ENCODE results near the gene NCR2.
"Not testable (repeated sequence)": the region's sequence is repeated elsewhere in the genome, so short reads cannot be mapped to it uniquely, and the experiment has no call there.

NCR2 gene, protein sequence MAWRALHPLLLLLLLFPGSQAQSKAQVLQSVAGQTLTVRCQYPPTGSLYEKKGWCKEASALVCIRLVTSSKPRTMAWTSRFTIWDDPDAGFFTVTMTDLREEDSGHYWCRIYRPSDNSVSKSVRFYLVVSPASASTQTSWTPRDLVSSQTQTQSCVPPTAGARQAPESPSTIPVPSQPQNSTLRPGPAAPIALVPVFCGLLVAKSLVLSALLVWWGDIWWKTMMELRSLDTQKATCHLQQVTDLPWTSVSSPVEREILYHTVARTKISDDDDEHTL

DNA sequence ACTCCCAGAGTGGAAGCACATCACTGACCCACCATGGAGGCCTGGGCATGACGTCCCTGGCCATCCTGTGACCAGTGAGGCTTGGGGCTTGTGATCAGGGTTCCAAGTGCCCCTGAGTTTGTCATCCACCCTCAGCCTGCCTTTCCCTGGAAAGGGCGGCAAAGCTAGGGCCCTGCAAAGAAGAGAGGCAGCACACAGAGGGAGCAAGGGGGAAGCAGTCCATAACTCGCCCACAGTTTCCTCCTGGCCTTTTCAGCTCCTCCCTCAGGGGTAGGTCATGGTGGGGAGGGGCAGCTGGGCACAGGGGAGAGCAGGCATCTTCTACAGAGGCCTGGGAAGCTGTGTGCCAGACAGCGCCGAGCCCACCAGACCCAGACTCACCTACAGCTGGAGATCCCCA, at the start of gene NCR2:
NCR2 (plus strand) TSS at position 313 of the 400 bp plus-strand sequence. CDS start 269 bp downstream, outside the sequence.
- Histone ChIP-seq H3K27me3 (ENCODE audit: insufficient read depth, low read length) (peaks cover 83% of the 10 kb centered on the region), H3K4me3 (ENCODE audit: low read depth, low read length) (no peak within 1 kb of the TSS), H2AFZ (ENCODE audit: low read length, unreplicated experiment) (no peak within 1 kb of the TSS), H3K79me2 (ENCODE audit: control insufficient read depth, insufficient read depth, low read length, unreplicated experiment) (no peaks in the 10 kb centered on the region), H3K4me1 (ENCODE audit: control insufficient read depth, insufficient read depth, low read length, unreplicated experiment) (no peaks in the 10 kb centered on the region), H3K27ac (ENCODE audit: low read depth, low read length) (no peak within 1 kb of the TSS), H3K36me3 (ENCODE audit: insufficient read depth, low read length) (no peaks in the 10 kb centered on the region)

- H3K4me1 ChIP-seq (ENCODE audit: control insufficient read depth, insufficient read depth, low read length, unreplicated experiment), result peaks cover 16% of the 10 kb centered on the region
- H3K27ac ChIP-seq (ENCODE audit: low read depth, low read length), result peak within 1 kb of the TSS; percentile 91
Measured at GRCh38 chr6:41286544-41287346, 48.7 kb upstream of the NCR2 start, which contains the start of gene TREM1. Gene TREM1, minus strand, starts transcription at chr6:41286682. Its CDS starts 27 bp downstream, at chr6:41286655.

DNA sequence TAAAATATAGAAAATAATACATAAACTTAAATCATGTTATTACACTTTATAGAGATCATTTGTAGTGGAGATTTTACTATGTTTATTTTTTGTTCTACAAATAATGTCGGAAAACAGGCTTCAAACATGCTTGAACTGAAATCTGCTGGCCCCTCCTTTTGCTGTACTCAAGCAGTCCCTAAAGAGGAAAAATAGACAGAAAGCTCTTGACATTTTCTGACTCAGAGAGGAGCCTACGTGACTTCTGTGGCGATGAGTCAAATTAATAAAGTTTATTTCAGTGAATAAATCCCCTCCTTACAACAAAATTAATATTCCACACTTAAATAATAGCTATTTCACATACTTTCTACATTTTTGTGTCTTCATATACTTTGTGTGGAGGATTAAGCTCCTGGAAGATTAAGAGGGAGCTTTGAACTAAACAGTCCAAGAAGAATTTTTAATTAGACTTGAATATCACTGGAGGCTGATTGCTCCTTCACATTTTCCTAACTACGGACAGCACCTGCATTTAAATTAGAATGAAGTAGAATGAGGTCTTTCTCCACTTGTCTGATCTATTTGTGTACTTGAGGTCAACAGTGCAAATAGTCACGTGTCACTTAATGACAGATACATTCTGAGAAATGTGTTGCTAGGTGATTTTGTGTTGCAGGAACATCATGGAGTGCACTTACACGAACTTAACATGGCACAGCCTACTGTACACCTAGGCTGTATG, 47.2 kb upstream of the NCR2 start:
- H2AFZ ChIP-seq (ENCODE audit: low read length, unreplicated experiment), result peak overlapping the region; percentile 7
- no peak overlapping the region for H3K4me3 ChIP-seq (ENCODE audit: low read depth, low read length)
- no peaks in the 10 kb centered on the region for H3K36me3 ChIP-seq (ENCODE audit: insufficient read depth, low read length)
- H3K4me1 ChIP-seq (ENCODE audit: control insufficient read depth, insufficient read depth, low read length, unreplicated experiment), result peaks cover 16% of the 10 kb centered on the region
- peaks cover 10% of the 10 kb centered on the region for H3K27me3 ChIP-seq (ENCODE audit: insufficient read depth, low read length)
- no peaks in the 10 kb centered on the region for H3K79me2 ChIP-seq (ENCODE audit: control insufficient read depth, insufficient read depth, low read length, unreplicated experiment)
- peak overlapping the region; percentile 91 for H3K27ac ChIP-seq (ENCODE audit: low read depth, low read length)

More at GRCh38 chr6:41286544-41287346, 48.7 kb upstream of the NCR2 start, which contains the start of gene TREM1:
- no peaks in the 10 kb centered on the region for H3K36me3 ChIP-seq (ENCODE audit: insufficient read depth, low read length)
- H3K4me3 ChIP-seq (ENCODE audit: low read depth, low read length), result no peak within 1 kb of the TSS
- peaks cover 4% of the 10 kb centered on the region; the same call in 1 of the 2 replicates for H3K27me3 ChIP-seq (ENCODE audit: insufficient read depth, low read length)
- H3K79me2 ChIP-seq (ENCODE audit: control insufficient read depth, insufficient read depth, low read length, unreplicated experiment), result no peaks in the 10 kb centered on the region
- H2AFZ ChIP-seq (ENCODE audit: low read length, unreplicated experiment), result no peak within 1 kb of the TSS

DNA sequence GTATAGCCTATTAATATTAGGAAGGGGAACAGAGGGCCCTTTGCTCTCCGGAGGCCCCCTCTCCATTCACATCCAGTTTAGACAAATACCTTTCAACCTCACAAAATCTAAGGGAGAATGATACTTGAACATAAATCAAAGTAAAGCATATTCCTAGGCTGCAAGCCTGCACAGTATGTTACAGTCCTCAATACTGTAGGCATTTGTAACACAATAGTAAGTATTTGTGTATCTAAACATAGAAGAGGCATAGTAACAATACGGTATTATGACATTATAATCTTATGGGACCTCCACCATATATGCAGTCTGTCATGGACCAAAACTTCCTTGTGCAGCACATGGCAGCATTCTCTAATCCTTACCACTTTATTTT, 46.7 kb upstream of the NCR2 start:
- no peak overlapping the region for H3K27ac ChIP-seq (ENCODE audit: low read depth, low read length)
- no peak overlapping the region for H2AFZ ChIP-seq (ENCODE audit: low read length, unreplicated experiment)
- peaks cover 15% of the 10 kb centered on the region for H3K27me3 ChIP-seq (ENCODE audit: insufficient read depth, low read length)
- peaks cover 16% of the 10 kb centered on the region for H3K4me1 ChIP-seq (ENCODE audit: control insufficient read depth, insufficient read depth, low read length, unreplicated experiment)
- no peak overlapping the region for H3K4me3 ChIP-seq (ENCODE audit: low read depth, low read length)
- no peaks in the 10 kb centered on the region for H3K79me2 ChIP-seq (ENCODE audit: control insufficient read depth, insufficient read depth, low read length, unreplicated experiment)
- H3K36me3 ChIP-seq (ENCODE audit: insufficient read depth, low read length), result no peaks in the 10 kb centered on the region

GRCh38 chr6:41289815-41290214, 45.6 kb upstream of the NCR2 start:
- H3K4me1 ChIP-seq (ENCODE audit: control insufficient read depth, insufficient read depth, low read length, unreplicated experiment), result peaks cover 16% of the 10 kb centered on the region
- no peak overlapping the region for H3K27ac ChIP-seq (ENCODE audit: low read depth, low read length)
- no peak overlapping the region for H2AFZ ChIP-seq (ENCODE audit: low read length, unreplicated experiment)
- H3K4me3 ChIP-seq (ENCODE audit: low read depth, low read length), result no peak overlapping the region
- no peaks in the 10 kb centered on the region for H3K79me2 ChIP-seq (ENCODE audit: control insufficient read depth, insufficient read depth, low read length, unreplicated experiment)
- H3K27me3 ChIP-seq (ENCODE audit: insufficient read depth, low read length), result peaks cover 19% of the 10 kb centered on the region
- no peaks in the 10 kb centered on the region for H3K36me3 ChIP-seq (ENCODE audit: insufficient read depth, low read length)

DNA sequence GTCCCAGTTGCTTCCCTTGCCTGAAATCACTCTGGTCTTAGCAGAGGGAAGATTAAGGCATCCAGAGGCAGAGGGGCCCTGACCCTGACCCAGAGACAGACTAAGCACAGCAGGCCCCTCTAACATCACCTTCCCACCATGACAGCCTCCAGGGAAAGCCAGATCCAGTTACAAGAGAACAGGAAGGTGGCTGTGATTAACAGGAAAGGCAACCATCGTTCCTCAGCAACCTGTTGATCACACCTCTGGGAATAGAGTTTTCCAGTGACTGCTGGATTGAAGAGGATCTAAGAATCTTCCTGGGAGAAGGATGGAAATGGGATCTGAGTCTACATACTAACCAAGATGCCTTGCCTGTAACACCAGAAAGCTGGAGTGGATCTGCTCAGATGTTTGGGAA, 43.7 kb upstream of the NCR2 start:
- H3K27me3 ChIP-seq (ENCODE audit: insufficient read depth, low read length), result peaks cover 37% of the 10 kb centered on the region
- peaks cover 16% of the 10 kb centered on the region for H3K4me1 ChIP-seq (ENCODE audit: control insufficient read depth, insufficient read depth, low read length, unreplicated experiment)
- no peak overlapping the region for H2AFZ ChIP-seq (ENCODE audit: low read length, unreplicated experiment)
- H3K79me2 ChIP-seq (ENCODE audit: control insufficient read depth, insufficient read depth, low read length, unreplicated experiment), result no peaks in the 10 kb centered on the region
- no peak overlapping the region for H3K4me3 ChIP-seq (ENCODE audit: low read depth, low read length)
- H3K27ac ChIP-seq (ENCODE audit: low read depth, low read length), result no peak overlapping the region
- H3K36me3 ChIP-seq (ENCODE audit: insufficient read depth, low read length), result no peaks in the 10 kb centered on the region

- Histone ChIP-seq H3K27me3 (ENCODE audit: insufficient read depth, low read length) (peaks cover 51% of the 10 kb centered on the region), H3K79me2 (ENCODE audit: control insufficient read depth, insufficient read depth, low read length, unreplicated experiment) (no peaks in the 10 kb centered on the region), H3K36me3 (ENCODE audit: insufficient read depth, low read length) (no peaks in the 10 kb centered on the region), H3K27ac (ENCODE audit: low read depth, low read length) (no peak overlapping the region), H3K4me1 (ENCODE audit: control insufficient read depth, insufficient read depth, low read length, unreplicated experiment) (no peaks in the 10 kb centered on the region), H2AFZ (ENCODE audit: low read length, unreplicated experiment) (no peak overlapping the region), H3K4me3 (ENCODE audit: low read depth, low read length) (no peak overlapping the region)
Measured at GRCh38 chr6:41294214-41294872, 41.1 kb upstream of the NCR2 start.

GRCh38 chr6:41297248-41297647, 38.2 kb upstream of the NCR2 start:
- H3K4me1 ChIP-seq (ENCODE audit: control insufficient read depth, insufficient read depth, low read length, unreplicated experiment); H3K4me3 ChIP-seq (ENCODE audit: low read depth, low read length); H2AFZ ChIP-seq (ENCODE audit: low read length, unreplicated experiment); H3K79me2 ChIP-seq (ENCODE audit: control insufficient read depth, insufficient read depth, low read length, unreplicated experiment); H3K36me3 ChIP-seq (ENCODE audit: insufficient read depth, low read length); H3K27ac ChIP-seq (ENCODE audit: low read depth, low read length): not testable (repeated sequence)
- peaks cover 74% of the 10 kb centered on the region for H3K27me3 ChIP-seq (ENCODE audit: insufficient read depth, low read length)

- Histone ChIP-seq H3K36me3 (ENCODE audit: insufficient read depth, low read length) (no peaks in the 10 kb centered on the region), H3K4me3 (ENCODE audit: low read depth, low read length) (no peak overlapping the region), H2AFZ (ENCODE audit: low read length, unreplicated experiment) (no peak overlapping the region), H3K79me2 (ENCODE audit: control insufficient read depth, insufficient read depth, low read length, unreplicated experiment) (no peaks in the 10 kb centered on the region), H3K27me3 (ENCODE audit: insufficient read depth, low read length) (peaks cover 77% of the 10 kb centered on the region), H3K4me1 (ENCODE audit: control insufficient read depth, insufficient read depth, low read length, unreplicated experiment) (no peaks in the 10 kb centered on the region), H3K27ac (ENCODE audit: low read depth, low read length) (no peak overlapping the region)
Measured at GRCh38 chr6:41298785-41299502, 36.5 kb upstream of the NCR2 start.

DNA sequence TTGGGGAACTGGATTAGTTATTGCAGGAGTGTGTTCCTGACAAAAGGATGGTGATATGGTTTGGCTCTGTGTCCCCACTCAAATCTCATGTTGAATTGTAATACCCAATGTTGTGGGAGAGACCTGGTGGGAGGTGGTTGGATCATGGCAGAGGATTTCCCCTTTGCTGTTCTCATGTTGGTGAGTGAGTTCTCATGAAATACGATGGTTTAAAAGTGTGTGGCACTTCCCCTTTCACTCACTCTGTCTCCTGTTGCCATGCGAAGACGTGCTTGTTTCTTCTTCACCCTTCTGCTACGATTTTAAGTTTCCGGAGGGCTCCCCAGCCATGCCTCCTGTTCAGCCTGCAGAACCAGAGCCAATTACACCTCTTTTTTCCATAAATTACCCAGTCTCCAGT, 32.8 kb upstream of the NCR2 start:
- Histone ChIP-seq H3K79me2 (ENCODE audit: control insufficient read depth, insufficient read depth, low read length, unreplicated experiment) (no peaks in the 10 kb centered on the region), H2AFZ (ENCODE audit: low read length, unreplicated experiment) (no peak overlapping the region), H3K4me1 (ENCODE audit: control insufficient read depth, insufficient read depth, low read length, unreplicated experiment) (no peaks in the 10 kb centered on the region), H3K4me3 (ENCODE audit: low read depth, low read length) (no peak overlapping the region), H3K27ac (ENCODE audit: low read depth, low read length) (no peak overlapping the region), H3K36me3 (ENCODE audit: insufficient read depth, low read length) (no peaks in the 10 kb centered on the region), H3K27me3 (ENCODE audit: insufficient read depth, low read length) (peaks cover 87% of the 10 kb centered on the region)
